ENCODE results near the gene C14orf180.

DNA sequence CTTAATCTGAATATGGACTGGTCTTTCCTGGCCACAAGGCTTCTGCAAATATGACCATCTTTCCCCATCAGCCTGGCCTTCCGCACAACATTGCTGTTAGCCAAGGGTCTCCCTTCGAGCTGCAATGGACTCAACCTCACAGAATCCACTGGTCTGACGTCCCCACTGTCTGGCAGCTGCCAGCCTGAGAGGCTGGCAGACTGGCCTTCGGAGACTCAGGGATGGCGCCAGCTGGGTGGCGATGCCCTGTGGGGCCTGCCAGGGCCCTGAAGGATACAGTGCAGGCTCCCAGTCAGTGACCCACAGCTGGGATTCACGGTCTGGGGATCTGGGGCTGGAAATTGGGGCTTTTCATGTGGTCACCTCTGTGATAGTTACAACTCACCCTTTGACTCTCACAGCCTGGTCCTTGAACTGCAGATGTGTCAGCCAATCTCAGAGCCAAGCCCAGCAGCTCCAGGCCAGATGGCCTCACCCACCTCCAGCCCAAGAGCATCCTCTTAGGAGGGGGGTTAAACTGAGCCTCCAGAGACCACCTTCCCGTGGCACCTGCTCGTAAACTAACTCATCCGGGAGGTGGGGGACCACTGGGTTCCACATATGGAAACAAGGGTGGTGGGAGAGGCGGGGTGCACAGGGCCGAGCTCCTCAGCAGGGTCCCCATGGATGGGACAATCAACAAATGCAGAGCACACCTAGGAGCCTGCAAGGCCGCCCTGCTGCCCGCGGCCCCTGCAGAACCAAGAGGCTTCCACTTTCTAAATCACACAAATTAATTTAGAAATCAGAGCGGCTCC, 21.1 kb upstream of the C14orf180 start:
- TF ChIP-seq, protein P1, sequence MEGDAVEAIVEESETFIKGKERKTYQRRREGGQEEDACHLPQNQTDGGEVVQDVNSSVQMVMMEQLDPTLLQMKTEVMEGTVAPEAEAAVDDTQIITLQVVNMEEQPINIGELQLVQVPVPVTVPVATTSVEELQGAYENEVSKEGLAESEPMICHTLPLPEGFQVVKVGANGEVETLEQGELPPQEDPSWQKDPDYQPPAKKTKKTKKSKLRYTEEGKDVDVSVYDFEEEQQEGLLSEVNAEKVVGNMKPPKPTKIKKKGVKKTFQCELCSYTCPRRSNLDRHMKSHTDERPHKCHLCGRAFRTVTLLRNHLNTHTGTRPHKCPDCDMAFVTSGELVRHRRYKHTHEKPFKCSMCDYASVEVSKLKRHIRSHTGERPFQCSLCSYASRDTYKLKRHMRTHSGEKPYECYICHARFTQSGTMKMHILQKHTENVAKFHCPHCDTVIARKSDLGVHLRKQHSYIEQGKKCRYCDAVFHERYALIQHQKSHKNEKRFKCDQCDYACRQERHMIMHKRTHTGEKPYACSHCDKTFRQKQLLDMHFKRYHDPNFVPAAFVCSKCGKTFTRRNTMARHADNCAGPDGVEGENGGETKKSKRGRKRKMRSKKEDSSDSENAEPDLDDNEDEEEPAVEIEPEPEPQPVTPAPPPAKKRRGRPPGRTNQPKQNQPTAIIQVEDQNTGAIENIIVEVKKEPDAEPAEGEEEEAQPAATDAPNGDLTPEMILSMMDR (IDR thresholded peaks at IDR 0.05) = no peak
- TF ChIP-seq FOXP1 (CRISPR knock-in tag; IDR thresholded peaks at IDR 0.05; ENCODE audit: borderline replicate concordance) = no peak
- TF ChIP-seq, protein P2, sequence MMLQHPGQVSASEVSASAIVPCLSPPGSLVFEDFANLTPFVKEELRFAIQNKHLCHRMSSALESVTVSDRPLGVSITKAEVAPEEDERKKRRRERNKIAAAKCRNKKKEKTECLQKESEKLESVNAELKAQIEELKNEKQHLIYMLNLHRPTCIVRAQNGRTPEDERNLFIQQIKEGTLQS (CRISPR knock-in tag; conservative IDR thresholded peaks at IDR 0.05) = no peak
- TF ChIP-seq, protein P3, sequence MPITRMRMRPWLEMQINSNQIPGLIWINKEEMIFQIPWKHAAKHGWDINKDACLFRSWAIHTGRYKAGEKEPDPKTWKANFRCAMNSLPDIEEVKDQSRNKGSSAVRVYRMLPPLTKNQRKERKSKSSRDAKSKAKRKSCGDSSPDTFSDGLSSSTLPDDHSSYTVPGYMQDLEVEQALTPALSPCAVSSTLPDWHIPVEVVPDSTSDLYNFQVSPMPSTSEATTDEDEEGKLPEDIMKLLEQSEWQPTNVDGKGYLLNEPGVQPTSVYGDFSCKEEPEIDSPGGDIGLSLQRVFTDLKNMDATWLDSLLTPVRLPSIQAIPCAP (CRISPR knock-in tag; IDR thresholded peaks at IDR 0.05) = no peak
- no peak for TF ChIP-seq ZNF232 (CRISPR knock-in tag; IDR thresholded peaks at IDR 0.05)
- TF ChIP-seq, protein P4, sequence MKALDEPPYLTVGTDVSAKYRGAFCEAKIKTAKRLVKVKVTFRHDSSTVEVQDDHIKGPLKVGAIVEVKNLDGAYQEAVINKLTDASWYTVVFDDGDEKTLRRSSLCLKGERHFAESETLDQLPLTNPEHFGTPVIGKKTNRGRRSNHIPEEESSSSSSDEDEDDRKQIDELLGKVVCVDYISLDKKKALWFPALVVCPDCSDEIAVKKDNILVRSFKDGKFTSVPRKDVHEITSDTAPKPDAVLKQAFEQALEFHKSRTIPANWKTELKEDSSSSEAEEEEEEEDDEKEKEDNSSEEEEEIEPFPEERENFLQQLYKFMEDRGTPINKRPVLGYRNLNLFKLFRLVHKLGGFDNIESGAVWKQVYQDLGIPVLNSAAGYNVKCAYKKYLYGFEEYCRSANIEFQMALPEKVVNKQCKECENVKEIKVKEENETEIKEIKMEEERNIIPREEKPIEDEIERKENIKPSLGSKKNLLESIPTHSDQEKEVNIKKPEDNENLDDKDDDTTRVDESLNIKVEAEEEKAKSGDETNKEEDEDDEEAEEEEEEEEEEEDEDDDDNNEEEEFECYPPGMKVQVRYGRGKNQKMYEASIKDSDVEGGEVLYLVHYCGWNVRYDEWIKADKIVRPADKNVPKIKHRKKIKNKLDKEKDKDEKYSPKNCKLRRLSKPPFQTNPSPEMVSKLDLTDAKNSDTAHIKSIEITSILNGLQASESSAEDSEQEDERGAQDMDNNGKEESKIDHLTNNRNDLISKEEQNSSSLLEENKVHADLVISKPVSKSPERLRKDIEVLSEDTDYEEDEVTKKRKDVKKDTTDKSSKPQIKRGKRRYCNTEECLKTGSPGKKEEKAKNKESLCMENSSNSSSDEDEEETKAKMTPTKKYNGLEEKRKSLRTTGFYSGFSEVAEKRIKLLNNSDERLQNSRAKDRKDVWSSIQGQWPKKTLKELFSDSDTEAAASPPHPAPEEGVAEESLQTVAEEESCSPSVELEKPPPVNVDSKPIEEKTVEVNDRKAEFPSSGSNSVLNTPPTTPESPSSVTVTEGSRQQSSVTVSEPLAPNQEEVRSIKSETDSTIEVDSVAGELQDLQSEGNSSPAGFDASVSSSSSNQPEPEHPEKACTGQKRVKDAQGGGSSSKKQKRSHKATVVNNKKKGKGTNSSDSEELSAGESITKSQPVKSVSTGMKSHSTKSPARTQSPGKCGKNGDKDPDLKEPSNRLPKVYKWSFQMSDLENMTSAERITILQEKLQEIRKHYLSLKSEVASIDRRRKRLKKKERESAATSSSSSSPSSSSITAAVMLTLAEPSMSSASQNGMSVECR (CRISPR knock-in tag; IDR thresholded peaks at IDR 0.05; ENCODE audit: borderline replicate concordance) = no peak
- no peak for TF ChIP-seq CBFB (CRISPR knock-in tag; IDR thresholded peaks at IDR 0.05; ENCODE audit: low read depth)
- TF ChIP-seq ATF1 (CRISPR knock-in tag; IDR thresholded peaks at IDR 0.05) = no peak
- TF ChIP-seq, protein P5, sequence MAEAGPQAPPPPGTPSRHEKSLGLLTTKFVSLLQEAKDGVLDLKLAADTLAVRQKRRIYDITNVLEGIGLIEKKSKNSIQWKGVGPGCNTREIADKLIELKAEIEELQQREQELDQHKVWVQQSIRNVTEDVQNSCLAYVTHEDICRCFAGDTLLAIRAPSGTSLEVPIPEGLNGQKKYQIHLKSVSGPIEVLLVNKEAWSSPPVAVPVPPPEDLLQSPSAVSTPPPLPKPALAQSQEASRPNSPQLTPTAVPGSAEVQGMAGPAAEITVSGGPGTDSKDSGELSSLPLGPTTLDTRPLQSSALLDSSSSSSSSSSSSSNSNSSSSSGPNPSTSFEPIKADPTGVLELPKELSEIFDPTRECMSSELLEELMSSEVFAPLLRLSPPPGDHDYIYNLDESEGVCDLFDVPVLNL (CRISPR knock-in tag; IDR thresholded peaks at IDR 0.05; ENCODE audit: borderline replicate concordance, low read depth) = no peak
- no peak for TF ChIP-seq ESRRA (CRISPR knock-in tag; IDR thresholded peaks at IDR 0.05; ENCODE audit: borderline replicate concordance)
- TF ChIP-seq SOX15 (CRISPR knock-in tag; IDR thresholded peaks at IDR 0.05) = no peak
- TF ChIP-seq, protein P6, sequence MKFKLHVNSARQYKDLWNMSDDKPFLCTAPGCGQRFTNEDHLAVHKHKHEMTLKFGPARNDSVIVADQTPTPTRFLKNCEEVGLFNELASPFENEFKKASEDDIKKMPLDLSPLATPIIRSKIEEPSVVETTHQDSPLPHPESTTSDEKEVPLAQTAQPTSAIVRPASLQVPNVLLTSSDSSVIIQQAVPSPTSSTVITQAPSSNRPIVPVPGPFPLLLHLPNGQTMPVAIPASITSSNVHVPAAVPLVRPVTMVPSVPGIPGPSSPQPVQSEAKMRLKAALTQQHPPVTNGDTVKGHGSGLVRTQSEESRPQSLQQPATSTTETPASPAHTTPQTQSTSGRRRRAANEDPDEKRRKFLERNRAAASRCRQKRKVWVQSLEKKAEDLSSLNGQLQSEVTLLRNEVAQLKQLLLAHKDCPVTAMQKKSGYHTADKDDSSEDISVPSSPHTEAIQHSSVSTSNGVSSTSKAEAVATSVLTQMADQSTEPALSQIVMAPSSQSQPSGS (CRISPR knock-in tag; IDR thresholded peaks at IDR 0.05; ENCODE audit: borderline replicate concordance, low read depth) = no peak
- no peak for TF ChIP-seq CREB1 (CRISPR knock-in tag; IDR thresholded peaks at IDR 0.05)
